ENCODE data around the gene CAMK2D. TPM values are rescaled to one million over a fixed set of nuclear protein-coding genes. Genes with fewer than 3 reads are reported as not detected.

The CAMK2D gene
- total RNA-seq, 1 experiment from 2014 or later = 7.9 TPM

Other genes starting within 250 kb of the CAMK2D start
- 11.0 and 12.2 TPM in 2 replicates for gene ARSJ, start 217.9 kb upstream of the CAMK2D start, total RNA-seq (2014; rRNA removed; shearing (Covaris generic))

All from Daoy (cell line).